Karpas-422 (cell line): ENCODE data around the gene ZNF441. TPM values are rescaled to one million over a fixed set of nuclear protein-coding genes. Genes with fewer than 3 reads are reported as not detected.
"Not testable (repeated sequence)": the region's sequence is repeated elsewhere in the genome, so short reads cannot be mapped to it uniquely, and the experiment has no call there.

Experiments
- DNase-seq: peaks from one replicate; pipeline ENCODE4 v3.0.0-alpha.2; 2015
- H2AFZ ChIP-seq: fragments of 200-600 bp; sonication (generic); 2 replicates; pipeline ENCODE4 v1.6.1; 2014; ENCODE audit warnings: antibody characterized with exemption, low read length, mixed read lengths
- H3K27ac ChIP-seq: fragments of 200-600 bp; sonication (generic); 2 replicates; pipeline ENCODE4 v1.5.1; 2014; ENCODE audit warnings: mild to moderate bottlenecking, low read length, moderate library complexity
- H3K27me3 ChIP-seq: fragments of 200-600 bp; sonication (generic); 2 replicates; pipeline ENCODE4 v1.6.1; 2014; ENCODE audit warnings: low read length, mixed read lengths
- H3K36me3 ChIP-seq: fragments of 200-600 bp; sonication (generic); 2 replicates; pipeline ENCODE4 v1.6.1; 2014; ENCODE audit warnings: low read length, mixed read lengths; ENCODE audit not compliant: insufficient read depth
- H3K4me1 ChIP-seq: fragments of 200-600 bp; sonication (generic); 2 replicates; pipeline ENCODE4 v1.6.1; 2014; ENCODE audit warnings: mild to moderate bottlenecking, low read length, mixed read lengths
- H3K4me2 ChIP-seq: fragments of 200-600 bp; sonication (generic); 2 replicates; pipeline ENCODE4 v1.6.1; 2014; ENCODE audit warnings: low read length, low read depth, mild to moderate bottlenecking; ENCODE audit not compliant: poor library complexity, severe bottlenecking
- H3K4me3 ChIP-seq: fragments of 200-600 bp; sonication (generic); 2 replicates; pipeline ENCODE4 v1.5.1; 2014; ENCODE audit warnings: mild to moderate bottlenecking, antibody characterized with exemption, low read length, mixed read lengths
- H3K79me2 ChIP-seq: fragments of 200-600 bp; sonication (generic); 2 replicates; pipeline ENCODE4 v1.6.1; 2014; ENCODE audit warnings: mild to moderate bottlenecking, low read length, mixed read lengths
- H3K9ac ChIP-seq: fragments of 200-600 bp; sonication (generic); 2 replicates; pipeline ENCODE4 v1.6.0; 2014; ENCODE audit warnings: low read length
- H3K9me2 ChIP-seq: fragments of 200-600 bp; sonication (generic), shearing (Covaris generic); replicated peaks from 2 replicates; pipeline ENCODE4 v1.6.0; 2014; ENCODE audit warnings: mild to moderate bottlenecking, low read length, moderate library complexity; ENCODE audit not compliant: insufficient read depth
- H3K9me3 ChIP-seq: fragments of 300-700, 200-600 bp; sonication (generic); 2 replicates; pipeline ENCODE4 v1.6.1; 2014; ENCODE audit warnings: low read length, mixed read lengths
- H4K20me1 ChIP-seq: fragments of 200-600 bp; sonication (generic); 2 replicates; pipeline ENCODE4 v1.6.1; 2014; ENCODE audit warnings: mild to moderate bottlenecking, antibody characterized with exemption, low read length, low read depth; ENCODE audit not compliant: insufficient read depth
- total RNA-seq: library from RNA; depleted of rRNA; stranded (reverse); fragments of >200 nt; shearing (Covaris generic); gene quantifications from 2 replicates; pipeline ENCODE4 v1.2.3, GENCODE V29; 2014; ENCODE audit warnings: low replicate concordance

ZNF441 gene
- total RNA-seq, 1 experiment from 2014 or later = 16.4 TPM

GRCh38 chr19:11813703-11814028, 46.9 kb downstream of the ZNF441 start:
- Histone ChIP-seq H3K9ac (peak overlapping the region; percentile 84), H3K27me3 (no peaks in the 10 kb centered on the region), H3K27ac (no peak overlapping the region), H3K4me2 (peak overlapping the region; percentile 81), H3K79me2 (peaks cover 23% of the 10 kb centered on the region), H2AFZ (peak overlapping the region; percentile 86), H3K9me2 (no peaks in the 10 kb centered on the region), H3K9me3 (no peaks in the 10 kb centered on the region), H4K20me1 (no peaks in the 10 kb centered on the region), H3K4me1 (peaks cover 13% of the 10 kb centered on the region), H3K36me3 (no peaks in the 10 kb centered on the region), H3K4me3 (peak overlapping the region; percentile 83)
- DNase-seq = no peak

DNA sequence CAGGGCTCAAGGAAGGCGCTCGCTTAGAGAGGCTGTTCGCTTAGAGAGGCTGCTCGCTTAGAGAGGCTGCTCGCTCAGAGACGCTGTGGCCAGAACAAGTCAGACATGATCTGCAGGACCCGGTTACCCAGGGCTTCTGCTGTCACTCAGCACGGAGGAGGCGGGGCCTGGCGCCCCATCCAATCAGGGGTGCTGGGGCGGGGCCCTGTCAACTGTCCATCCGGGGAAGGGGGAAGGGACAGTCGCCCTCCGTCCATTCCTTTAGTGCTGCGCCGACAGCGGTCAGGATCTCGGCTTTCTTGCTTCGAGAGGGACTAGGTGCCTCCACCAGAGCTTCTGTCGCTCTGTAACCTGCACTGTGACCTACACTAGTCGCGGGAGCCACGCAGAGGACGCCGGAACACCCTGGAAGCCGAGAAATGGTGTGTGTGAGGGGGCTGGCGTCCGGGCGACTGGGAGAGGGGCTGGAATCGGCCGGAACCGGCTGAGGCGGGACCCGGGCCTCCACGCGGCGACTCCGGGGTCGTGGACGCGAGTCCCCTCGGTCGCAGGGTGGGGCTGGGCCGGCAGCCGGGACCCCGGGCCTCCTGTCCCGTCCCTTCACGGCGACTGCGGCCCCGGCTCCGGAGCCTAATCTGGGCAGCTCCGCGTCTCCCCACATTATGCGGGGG, 47.4 kb downstream of the ZNF441 start, which contains the start of gene ZNF440:
Gene ZNF440 (plus strand): TSS at position 245 of the 671 bp plus-strand sequence. CDS start 175 bp downstream, at position 420.
- Histone ChIP-seq H3K4me2 (peak within 1 kb of the TSS; percentile 81), H3K4me3 (peak within 1 kb of the TSS; percentile 83), H3K27ac (no peak within 1 kb of the TSS), H4K20me1 (no peaks in the 10 kb centered on the region), H3K27me3 (no peaks in the 10 kb centered on the region), H3K36me3 (no peaks in the 10 kb centered on the region), H3K79me2 (peaks cover 25% of the 10 kb centered on the region), H3K4me1 (peaks cover 13% of the 10 kb centered on the region), H3K9me2 (no peaks in the 10 kb centered on the region), H2AFZ (peak within 1 kb of the TSS; percentile 86), H3K9ac (peak within 1 kb of the TSS; percentile 84), H3K9me3 (no peaks in the 10 kb centered on the region)
- DNase-seq = peak; percentile 96

- Histone ChIP-seq H3K27ac (no peak overlapping the region), H3K79me2 (peaks cover 29% of the 10 kb centered on the region), H4K20me1 (no peaks in the 10 kb centered on the region), H3K4me1 (peaks cover 13% of the 10 kb centered on the region), H3K27me3 (no peaks in the 10 kb centered on the region), H3K4me2 (peak overlapping the region; percentile 81), H3K9me2 (no peaks in the 10 kb centered on the region), H3K4me3 (peak overlapping the region; percentile 83), H3K9ac (peak overlapping the region; percentile 84), H2AFZ (0 out of 2 replicates have a peak overlapping the region, but pooled peaks have one; percentile 86), H3K9me3 (no peaks in the 10 kb centered on the region), H3K36me3 (no peaks in the 10 kb centered on the region; the same call in 1 of the 2 replicates)
- peak; percentile 54 for DNase-seq
Measured at GRCh38 chr19:11814700-11815035, 47.9 kb downstream of the ZNF441 start.

GRCh38 chr19:11821474-11822109, 54.8 kb downstream of the ZNF441 start:
- Histone ChIP-seq H3K4me2 (no peak overlapping the region), H3K79me2 (peaks cover 45% of the 10 kb centered on the region), H3K9ac (no peak overlapping the region), H3K27me3 (no peaks in the 10 kb centered on the region), H3K9me2 (no peaks in the 10 kb centered on the region), H3K27ac (no peak overlapping the region), H3K4me3 (no peak overlapping the region), H3K9me3 (peaks cover 3% of the 10 kb centered on the region; the same call in 1 of the 2 replicates), H3K4me1 (peaks cover 11% of the 10 kb centered on the region), H3K36me3 (peaks cover 5% of the 10 kb centered on the region; the same call in 1 of the 2 replicates), H2AFZ (no peak overlapping the region), H4K20me1 (no peaks in the 10 kb centered on the region)
- DNase-seq = no peak

GRCh38 chr19:11828957-11829876, 62.4 kb downstream of the ZNF441 start:
- H3K4me1 ChIP-seq, H2AFZ ChIP-seq, H4K20me1 ChIP-seq, H3K4me2 ChIP-seq, H3K9ac ChIP-seq, H3K27ac ChIP-seq, DNase-seq, H3K27me3 ChIP-seq, H3K9me2 ChIP-seq, H3K4me3 ChIP-seq: not testable (repeated sequence)
- Histone ChIP-seq H3K36me3 (peaks cover 41% of the 10 kb centered on the region), H3K9me3 (peaks cover 26% of the 10 kb centered on the region), H3K79me2 (peaks cover 18% of the 10 kb centered on the region; the same call in 1 of the 2 replicates)

DNA sequence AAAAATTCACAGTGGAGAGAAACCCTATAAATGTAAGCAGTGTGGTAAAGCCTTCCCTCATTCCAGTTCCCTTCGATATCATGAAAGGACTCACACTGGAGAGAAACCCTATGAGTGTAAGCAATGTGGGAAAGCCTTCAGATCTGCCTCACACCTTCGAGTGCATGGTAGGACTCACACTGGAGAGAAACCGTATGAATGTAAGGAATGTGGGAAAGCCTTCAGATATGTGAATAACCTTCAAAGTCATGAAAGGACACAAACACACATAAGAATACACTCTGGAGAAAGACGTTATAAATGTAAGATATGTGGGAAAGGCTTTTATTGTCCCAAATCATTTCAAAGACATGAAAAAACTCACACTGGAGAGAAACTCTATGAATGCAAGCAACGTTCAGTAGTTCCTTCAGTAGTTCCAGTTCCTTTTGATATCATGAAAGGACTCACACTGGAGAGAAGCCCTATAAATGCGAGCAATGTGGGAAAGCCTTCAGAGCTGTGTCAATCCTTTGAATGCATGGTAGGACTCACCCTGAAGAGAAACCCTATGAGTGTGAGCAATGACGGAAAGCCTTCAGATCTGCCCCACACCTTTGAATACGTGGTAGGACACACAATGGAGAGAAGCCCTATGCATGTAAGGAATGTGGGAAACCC, 65.6 kb downstream of the ZNF441 start:
- no peak for DNase-seq
- H3K4me2 ChIP-seq = no peak overlapping the region
- no peak overlapping the region for H2AFZ ChIP-seq
- H3K4me1 ChIP-seq = no peaks in the 10 kb centered on the region
- peaks cover 6% of the 10 kb centered on the region; the same call in 1 of the 2 replicates for H3K79me2 ChIP-seq
- peaks cover 43% of the 10 kb centered on the region for H3K36me3 ChIP-seq
- no peak overlapping the region for H3K4me3 ChIP-seq
- H3K27me3 ChIP-seq = no peaks in the 10 kb centered on the region
- H3K9me2 ChIP-seq = no peaks in the 10 kb centered on the region
- no peak overlapping the region for H3K27ac ChIP-seq
- H3K9ac ChIP-seq = no peak overlapping the region
- H4K20me1 ChIP-seq = no peaks in the 10 kb centered on the region
- H3K9me3 ChIP-seq = peaks cover 21% of the 10 kb centered on the region

DNA sequence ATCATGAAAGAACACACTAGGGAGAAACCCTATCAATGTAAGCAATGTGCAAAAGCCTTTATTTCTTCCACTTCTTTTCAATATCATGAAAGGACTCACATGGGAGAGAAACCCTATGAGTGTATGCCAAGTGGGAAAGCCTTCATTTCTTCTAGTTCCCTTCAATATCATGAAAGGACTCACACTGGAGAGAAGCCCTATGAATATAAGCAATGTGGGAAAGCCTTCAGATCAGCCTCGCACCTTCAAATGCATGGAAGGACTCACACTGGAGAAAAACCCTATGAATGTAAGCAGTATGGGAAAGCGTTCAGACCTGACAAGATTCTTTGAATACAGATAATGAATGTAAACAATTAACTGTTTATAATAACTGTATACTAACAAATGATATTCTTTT, 66.7 kb downstream of the ZNF441 start:
- peaks cover 43% of the 10 kb centered on the region for H3K36me3 ChIP-seq
- H3K27me3 ChIP-seq = no peaks in the 10 kb centered on the region
- no peaks in the 10 kb centered on the region for H4K20me1 ChIP-seq
- DNase-seq = no peak
- H3K9me2 ChIP-seq = no peaks in the 10 kb centered on the region
- no peaks in the 10 kb centered on the region for H3K4me1 ChIP-seq
- H3K4me3 ChIP-seq = no peak overlapping the region
- H2AFZ ChIP-seq = no peak overlapping the region
- H3K9me3 ChIP-seq = peaks cover 19% of the 10 kb centered on the region
- H3K9ac ChIP-seq = no peak overlapping the region
- no peak overlapping the region for H3K4me2 ChIP-seq
- H3K27ac ChIP-seq = no peak overlapping the region
- H3K79me2 ChIP-seq = no peaks in the 10 kb centered on the region
